Liver (tissue), 3 donors: Measurements from ENCODE around the gene CLIC1.

Experiments
- CTCF ChIP-seq: fragments of 150-350 bp; IDR thresholded peaks from 2 replicates; pipeline ENCODE4 v1.5.1; 2017; ENCODE audit warnings: improper control_type of control experiment, low read depth, low read length; ENCODE audit not compliant: missing input control
- FOXA1 ChIP-seq: IDR thresholded peaks from 2 replicates; pipeline ENCODE4 v1.6.1; 2016; ENCODE audit warnings: antibody characterized with exemption
- HNF4A ChIP-seq, 2 donors: conservative IDR thresholded peaks; 2 replicates each; pipeline ENCODE4 v1.6.1; 2016; ENCODE audit warnings: antibody characterized with exemption in 2 of 2, mild to moderate bottlenecking in 2 of 2
- JUND ChIP-seq, 2 donors: IDR thresholded peaks; 2 replicates each; pipeline ENCODE4 v1.6.1; 2016; ENCODE audit warnings: antibody characterized with exemption in 2 of 2
- MAX ChIP-seq: IDR thresholded peaks from 2 replicates; pipeline ENCODE4 v1.6.1; 2016; ENCODE audit warnings: antibody characterized with exemption
- RAD21 ChIP-seq, 2 donors: IDR thresholded peaks; 2 replicates each; pipeline ENCODE4 v1.6.1; 2016; ENCODE audit warnings: antibody characterized with exemption in 2 of 2, mild to moderate bottlenecking in 2 of 2
- REST ChIP-seq: IDR thresholded peaks from 2 replicates; pipeline ENCODE4 v1.6.1; 2016; ENCODE audit warnings: antibody characterized with exemption, mild to moderate bottlenecking
- RXRA ChIP-seq, 2 donors: IDR thresholded peaks; 2 replicates each; pipeline ENCODE4 v1.6.1; 2017 to 2018; ENCODE audit warnings: antibody characterized with exemption in 2 of 2, mild to moderate bottlenecking in 1 of 2
- SP1 ChIP-seq: IDR thresholded peaks from 2 replicates; pipeline ENCODE4 v1.6.1; 2018; ENCODE audit warnings: antibody characterized with exemption, mild to moderate bottlenecking
- TAF1 ChIP-seq: conservative IDR thresholded peaks from 2 replicates; pipeline ENCODE4 v1.6.1; 2016; ENCODE audit warnings: antibody characterized with exemption, mild to moderate bottlenecking
- donor health status: healthy.
- donor health status: healthy.

GRCh38 chr6:31734247-31734820 is 2.0 kb downstream of the CLIC1 start:
- TF ChIP-seq CTCF, result no peak
- TF ChIP-seq REST, result no peak
- peak; percentile 49 to 65 for TF ChIP-seq JUND (IDR thresholded peaks at IDR 0.05)
- no peak for TF ChIP-seq RXRA (IDR thresholded peaks at IDR 0.05)
- TF ChIP-seq MAX, result no peak
- TF ChIP-seq RAD21 (IDR thresholded peaks at IDR 0.05), result no peak
- no peak for TF ChIP-seq HNF4A (conservative IDR thresholded peaks at IDR 0.05)
- TF ChIP-seq SP1, result no peak
- no peak for TF ChIP-seq TAF1
- no peak for TF ChIP-seq FOXA1
